ENCODE measurements around the gene TCF4.

Gene TCF4

GRCh38 chr18:55214534-55214933, 373.5 kb downstream of the TCF4 start:
- H3K4me3 ChIP-seq (ENCODE audit: low read length), result no peak overlapping the region
- TF ChIP-seq, protein P1, sequence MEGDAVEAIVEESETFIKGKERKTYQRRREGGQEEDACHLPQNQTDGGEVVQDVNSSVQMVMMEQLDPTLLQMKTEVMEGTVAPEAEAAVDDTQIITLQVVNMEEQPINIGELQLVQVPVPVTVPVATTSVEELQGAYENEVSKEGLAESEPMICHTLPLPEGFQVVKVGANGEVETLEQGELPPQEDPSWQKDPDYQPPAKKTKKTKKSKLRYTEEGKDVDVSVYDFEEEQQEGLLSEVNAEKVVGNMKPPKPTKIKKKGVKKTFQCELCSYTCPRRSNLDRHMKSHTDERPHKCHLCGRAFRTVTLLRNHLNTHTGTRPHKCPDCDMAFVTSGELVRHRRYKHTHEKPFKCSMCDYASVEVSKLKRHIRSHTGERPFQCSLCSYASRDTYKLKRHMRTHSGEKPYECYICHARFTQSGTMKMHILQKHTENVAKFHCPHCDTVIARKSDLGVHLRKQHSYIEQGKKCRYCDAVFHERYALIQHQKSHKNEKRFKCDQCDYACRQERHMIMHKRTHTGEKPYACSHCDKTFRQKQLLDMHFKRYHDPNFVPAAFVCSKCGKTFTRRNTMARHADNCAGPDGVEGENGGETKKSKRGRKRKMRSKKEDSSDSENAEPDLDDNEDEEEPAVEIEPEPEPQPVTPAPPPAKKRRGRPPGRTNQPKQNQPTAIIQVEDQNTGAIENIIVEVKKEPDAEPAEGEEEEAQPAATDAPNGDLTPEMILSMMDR (IDR thresholded peaks at IDR 0.05; ENCODE audit: insufficient read depth, low read depth, low read length, missing control alignments), result no peak
- no peak for DNase-seq (ENCODE audit: low read depth)

- TF ChIP-seq, protein P1 (IDR thresholded peaks at IDR 0.05; ENCODE audit: insufficient read depth, low read depth, low read length, missing control alignments), result no peak
- no peak for DNase-seq (ENCODE audit: low read depth)
- no peak overlapping the region for H3K4me3 ChIP-seq (ENCODE audit: low read length)
These were observed 374.4 kb downstream of the TCF4 start for GRCh38 chr18:55213586-55213985.

- DNase-seq (ENCODE audit: low read depth), result peak; percentile 9
- H3K4me3 ChIP-seq (ENCODE audit: low read length), result no peak overlapping the region
- TF ChIP-seq, protein P1 (IDR thresholded peaks at IDR 0.05; ENCODE audit: insufficient read depth, low read depth, low read length, missing control alignments), result no peak
These were observed 381.1 kb downstream of the TCF4 start for GRCh38 chr18:55206927-55207326.

GRCh38 chr18:55202232-55202917, 385.6 kb downstream of the TCF4 start:
- no peak overlapping the region for H3K4me3 ChIP-seq (ENCODE audit: low read length)
- no peak for DNase-seq (ENCODE audit: low read depth)
- TF ChIP-seq, protein P1 (IDR thresholded peaks at IDR 0.05; ENCODE audit: insufficient read depth, low read depth, low read length, missing control alignments), result no peak

DNA sequence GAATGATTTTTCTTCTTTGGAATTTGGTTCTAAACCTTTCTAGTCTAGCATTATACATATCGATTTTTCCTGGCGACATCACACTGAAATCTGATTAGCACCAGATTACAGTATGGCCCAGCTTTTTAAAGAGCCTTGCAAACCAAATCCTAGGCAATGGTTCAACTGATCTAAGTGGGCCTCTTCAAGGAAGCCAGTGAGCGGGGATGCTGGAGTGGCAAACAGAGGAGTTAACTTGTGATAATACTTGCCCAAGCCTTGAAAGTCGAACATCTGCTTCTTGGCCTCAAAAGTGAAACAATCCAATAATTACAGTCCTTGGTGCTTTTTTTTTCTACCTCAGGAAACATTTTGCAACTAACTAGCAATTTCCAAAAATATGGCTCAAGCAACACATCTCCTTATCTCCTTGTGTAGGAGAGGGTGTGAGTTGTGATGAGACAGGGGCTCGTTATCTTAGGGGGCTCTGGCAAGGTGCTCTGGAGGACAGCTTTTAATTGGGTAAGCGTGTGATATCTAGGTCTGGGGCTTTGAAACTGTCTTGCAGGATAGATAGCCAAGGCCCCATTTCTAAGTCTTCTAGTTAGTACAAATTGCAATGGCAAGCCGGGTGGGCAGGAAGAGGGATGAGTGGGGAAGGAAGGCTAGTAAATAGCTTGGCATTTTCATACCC, 388.6 kb downstream of the TCF4 start:
- DNase-seq (ENCODE audit: low read depth), result no peak
- H3K4me3 ChIP-seq (ENCODE audit: low read length), result no peak overlapping the region
- TF ChIP-seq, protein P1 (IDR thresholded peaks at IDR 0.05; ENCODE audit: insufficient read depth, low read depth, low read length, missing control alignments), result no peak

GRCh38 chr18:55195863-55196262, 392.1 kb downstream of the TCF4 start:
- H3K4me3 ChIP-seq (ENCODE audit: low read length), result no peak overlapping the region
- TF ChIP-seq, protein P1 (IDR thresholded peaks at IDR 0.05; ENCODE audit: insufficient read depth, low read depth, low read length, missing control alignments), result no peak
- DNase-seq (ENCODE audit: low read depth), result no peak

All from epithelial cell of esophagus (primary cell).